ENCODE measurements around the gene ACCS.

ACCS gene

DNA sequence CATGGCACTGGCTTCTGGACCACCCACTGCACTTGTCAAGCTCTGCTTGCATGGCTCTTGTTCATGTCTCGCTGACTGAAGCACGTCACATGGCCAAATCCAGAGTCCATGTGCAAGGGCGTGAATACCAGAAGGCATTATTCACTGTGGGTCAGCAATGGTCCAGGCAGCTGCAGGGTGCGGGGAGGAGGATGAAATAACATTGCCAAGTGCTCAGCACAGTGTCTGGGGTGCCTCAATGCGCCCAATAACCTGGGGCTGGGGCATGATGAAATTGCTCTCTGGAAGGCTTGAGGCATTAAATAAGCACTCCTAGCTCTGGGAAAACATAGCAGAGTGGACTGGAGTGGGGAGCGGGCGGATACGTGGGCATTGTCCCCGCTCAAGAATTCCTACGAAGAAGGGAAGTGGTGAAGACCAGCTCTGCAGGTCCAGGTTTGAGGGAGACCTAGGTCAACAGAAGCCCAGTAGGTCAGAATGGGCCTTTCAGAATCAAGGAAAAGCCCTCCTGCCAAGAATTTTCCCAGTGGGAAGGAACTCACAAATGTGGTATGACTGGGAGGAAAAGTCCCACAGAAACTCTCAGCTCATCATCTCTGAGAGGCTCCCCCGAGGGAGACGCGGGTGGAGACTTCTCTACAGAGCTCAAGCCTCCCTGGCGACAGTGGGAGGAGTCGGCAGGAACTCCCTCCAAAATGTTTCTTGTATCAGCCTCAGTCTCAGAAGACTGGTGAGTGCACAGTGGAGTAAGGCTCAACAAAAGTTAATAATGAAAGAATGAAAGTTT lies 33.6 kb upstream of the ACCS start:
- Histone ChIP-seq H3F3A (ENCODE audit: control insufficient read depth, insufficient read depth) (no peaks in the 10 kb centered on the region), H3K79me2 (ENCODE audit: control insufficient read depth, low read length) (no peaks in the 10 kb centered on the region), H3K27ac (ENCODE audit: low read depth, low read length) (no peak overlapping the region), H3K4me1 (ENCODE audit: control insufficient read depth, low read length) (no peaks in the 10 kb centered on the region), H3K4me3 (ENCODE audit: low read length) (no peak overlapping the region), H3K9me3 (ENCODE audit: control insufficient read depth, insufficient read depth, low read length) (no peaks in the 10 kb centered on the region), H4K20me1 (ENCODE audit: control insufficient read depth, insufficient read depth, low read depth, low read length) (no peaks in the 10 kb centered on the region), H3K27me3 (ENCODE audit: control insufficient read depth, low read length) (peaks cover 3% of the 10 kb centered on the region), H3K36me3 (ENCODE audit: control insufficient read depth, low read length) (no peaks in the 10 kb centered on the region), H3K4me2 (ENCODE audit: low read length) (no peak overlapping the region), H3K9me2 (replicated peaks; ENCODE audit: control insufficient read depth, low read length) (no peaks in the 10 kb centered on the region)
- TF ChIP-seq EZH2phosphoT487 (IDR thresholded peaks at IDR 0.05; ENCODE audit: borderline replicate concordance, low read length), result no peak
- TF ChIP-seq, protein P1, sequence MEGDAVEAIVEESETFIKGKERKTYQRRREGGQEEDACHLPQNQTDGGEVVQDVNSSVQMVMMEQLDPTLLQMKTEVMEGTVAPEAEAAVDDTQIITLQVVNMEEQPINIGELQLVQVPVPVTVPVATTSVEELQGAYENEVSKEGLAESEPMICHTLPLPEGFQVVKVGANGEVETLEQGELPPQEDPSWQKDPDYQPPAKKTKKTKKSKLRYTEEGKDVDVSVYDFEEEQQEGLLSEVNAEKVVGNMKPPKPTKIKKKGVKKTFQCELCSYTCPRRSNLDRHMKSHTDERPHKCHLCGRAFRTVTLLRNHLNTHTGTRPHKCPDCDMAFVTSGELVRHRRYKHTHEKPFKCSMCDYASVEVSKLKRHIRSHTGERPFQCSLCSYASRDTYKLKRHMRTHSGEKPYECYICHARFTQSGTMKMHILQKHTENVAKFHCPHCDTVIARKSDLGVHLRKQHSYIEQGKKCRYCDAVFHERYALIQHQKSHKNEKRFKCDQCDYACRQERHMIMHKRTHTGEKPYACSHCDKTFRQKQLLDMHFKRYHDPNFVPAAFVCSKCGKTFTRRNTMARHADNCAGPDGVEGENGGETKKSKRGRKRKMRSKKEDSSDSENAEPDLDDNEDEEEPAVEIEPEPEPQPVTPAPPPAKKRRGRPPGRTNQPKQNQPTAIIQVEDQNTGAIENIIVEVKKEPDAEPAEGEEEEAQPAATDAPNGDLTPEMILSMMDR (IDR thresholded peaks at IDR 0.05; ENCODE audit: low read depth, low read length, poor library complexity, severe bottlenecking), result no peak

DNA sequence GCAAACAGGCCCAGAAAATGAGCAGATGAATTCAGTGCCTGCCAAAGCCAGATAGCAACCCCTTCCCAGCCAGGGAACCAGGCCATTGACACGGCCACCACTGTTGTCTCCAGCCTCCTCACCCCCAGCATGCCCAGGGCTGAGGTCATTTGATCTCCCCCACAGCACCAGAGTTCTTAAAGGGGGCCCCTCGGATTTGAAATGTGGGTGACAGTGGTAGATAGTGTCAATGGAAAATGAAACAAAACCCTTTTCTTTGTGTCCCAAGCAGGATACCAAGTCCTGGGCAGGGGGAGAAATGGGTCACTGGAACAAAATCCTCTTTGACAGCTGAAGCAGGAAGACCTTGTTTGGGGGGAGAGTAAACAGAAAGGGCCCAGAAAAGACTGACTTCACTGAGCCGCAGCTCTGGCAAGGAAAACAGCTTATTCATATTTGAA lies 32.6 kb upstream of the ACCS start:
- Histone ChIP-seq H3K4me1 (ENCODE audit: control insufficient read depth, low read length) (no peaks in the 10 kb centered on the region), H3K36me3 (ENCODE audit: control insufficient read depth, low read length) (no peaks in the 10 kb centered on the region), H3K9me2 (replicated peaks; ENCODE audit: control insufficient read depth, low read length) (no peaks in the 10 kb centered on the region), H3K79me2 (ENCODE audit: control insufficient read depth, low read length) (no peaks in the 10 kb centered on the region), H3K9me3 (ENCODE audit: control insufficient read depth, insufficient read depth, low read length) (no peaks in the 10 kb centered on the region), H3K27me3 (ENCODE audit: control insufficient read depth, low read length) (peaks cover 3% of the 10 kb centered on the region), H3K27ac (ENCODE audit: low read depth, low read length) (no peak overlapping the region), H3K4me2 (ENCODE audit: low read length) (no peak overlapping the region), H3K4me3 (ENCODE audit: low read length) (no peak overlapping the region), H3F3A (ENCODE audit: control insufficient read depth, insufficient read depth) (no peaks in the 10 kb centered on the region), H4K20me1 (ENCODE audit: control insufficient read depth, insufficient read depth, low read depth, low read length) (no peaks in the 10 kb centered on the region)
- TF ChIP-seq, protein P1 (IDR thresholded peaks at IDR 0.05; ENCODE audit: low read depth, low read length, poor library complexity, severe bottlenecking), result no peak
- no peak for TF ChIP-seq EZH2phosphoT487 (IDR thresholded peaks at IDR 0.05; ENCODE audit: borderline replicate concordance, low read length)

DNA sequence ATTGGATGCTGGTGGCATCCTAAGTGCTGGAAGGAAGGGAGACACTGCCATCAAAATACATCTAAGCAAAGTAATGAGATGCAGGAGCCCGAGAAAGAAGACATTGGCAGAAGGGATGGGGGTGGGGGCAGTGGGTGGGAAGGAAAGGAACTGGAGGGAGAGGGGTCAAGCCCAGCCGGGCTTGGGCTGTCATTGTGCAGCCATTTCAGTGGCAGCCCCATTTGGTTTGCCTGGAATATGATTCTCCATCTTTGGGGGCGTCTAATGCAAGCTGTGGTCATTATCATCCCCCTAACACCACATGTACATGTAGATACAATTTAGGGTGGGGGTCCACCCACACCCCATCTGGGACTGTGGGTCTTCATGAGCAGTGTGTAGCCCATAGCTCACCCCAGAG lies 32.2 kb upstream of the ACCS start:
- H3K36me3 ChIP-seq (ENCODE audit: control insufficient read depth, low read length), result no peaks in the 10 kb centered on the region
- H3K9me2 ChIP-seq (replicated peaks; ENCODE audit: control insufficient read depth, low read length), result no peaks in the 10 kb centered on the region
- H3K4me3 ChIP-seq (ENCODE audit: low read length), result no peak overlapping the region
- H3K27ac ChIP-seq (ENCODE audit: low read depth, low read length), result no peak overlapping the region
- H4K20me1 ChIP-seq (ENCODE audit: control insufficient read depth, insufficient read depth, low read depth, low read length), result no peaks in the 10 kb centered on the region
- no peaks in the 10 kb centered on the region for H3K9me3 ChIP-seq (ENCODE audit: control insufficient read depth, insufficient read depth, low read length)
- no peaks in the 10 kb centered on the region for H3K79me2 ChIP-seq (ENCODE audit: control insufficient read depth, low read length)
- H3K4me2 ChIP-seq (ENCODE audit: low read length), result no peak overlapping the region
- TF ChIP-seq, protein P1 (IDR thresholded peaks at IDR 0.05; ENCODE audit: low read depth, low read length, poor library complexity, severe bottlenecking), result no peak
- TF ChIP-seq EZH2phosphoT487 (IDR thresholded peaks at IDR 0.05; ENCODE audit: borderline replicate concordance, low read length), result no peak
- peaks cover 3% of the 10 kb centered on the region for H3K27me3 ChIP-seq (ENCODE audit: control insufficient read depth, low read length)
- no peaks in the 10 kb centered on the region for H3K4me1 ChIP-seq (ENCODE audit: control insufficient read depth, low read length)
- no peaks in the 10 kb centered on the region for H3F3A ChIP-seq (ENCODE audit: control insufficient read depth, insufficient read depth)
